Duodenal mucosa (tissue), 2 donors: ENCODE results near the gene THUMPD3.

Experiments used
- H3K27ac ChIP-seq: one replicate; pipeline ENCODE4 v1.7.0; 2013; ENCODE audit warnings: low read depth, low read length
- H3K27me3 ChIP-seq, 2 donors: one replicate each; pipeline ENCODE4 v1.7.0; 2013; ENCODE audit warnings: low read length in 2 of 2, control low read depth in 1 of 2; ENCODE audit not compliant: insufficient read depth in 2 of 2, control insufficient read depth in 1 of 2
- H3K36me3 ChIP-seq, 2 donors: one replicate each; pipeline ENCODE4 v1.7.0; 2013; ENCODE audit warnings: low read length in 2 of 2, control low read depth in 1 of 2; ENCODE audit not compliant: insufficient read depth in 2 of 2, control insufficient read depth in 1 of 2
- H3K4me1 ChIP-seq, 2 donors: one replicate each; pipeline ENCODE4 v1.7.0; 2013; ENCODE audit warnings: low read length in 2 of 2, control low read depth in 1 of 2; ENCODE audit not compliant: insufficient read depth in 2 of 2, control insufficient read depth in 1 of 2
- H3K4me3 ChIP-seq, 2 donors: one replicate each; pipeline ENCODE4 v1.7.0; 2013; ENCODE audit warnings: low read length in 2 of 2, low read depth in 1 of 2
- H3K9ac ChIP-seq, 2 donors: one replicate each; pipeline ENCODE4 v1.7.0; 2013; ENCODE audit warnings: low read length in 2 of 2, low read depth in 1 of 2
- H3K9me3 ChIP-seq, 2 donors: one replicate each; pipeline ENCODE4 v1.7.0; 2013; ENCODE audit warnings: low read length in 2 of 2, control low read depth in 1 of 2; ENCODE audit not compliant: control insufficient read depth in 1 of 2

THUMPD3 gene

GRCh38 chr3:9339761-9340471 lies 22.9 kb upstream of the THUMPD3 start:
- H3K9ac ChIP-seq, result no peak overlapping the region
- H3K36me3 ChIP-seq, result no peaks in the 10 kb centered on the region
- H3K27me3 ChIP-seq, result no peaks in the 10 kb centered on the region

GRCh38 chr3:9340472-9340902 lies 22.4 kb upstream of the THUMPD3 start:
- H3K4me1 ChIP-seq, result peaks cover 17 to 28% of the 10 kb centered on the region in 2 donors
- H3K27me3 ChIP-seq, result no peaks in the 10 kb centered on the region
- H3K9me3 ChIP-seq, result no peaks in the 10 kb centered on the region
- H3K9ac ChIP-seq, result no peak overlapping the region
- H3K36me3 ChIP-seq, result no peaks in the 10 kb centered on the region
- no peak overlapping the region for H3K27ac ChIP-seq
- H3K4me3 ChIP-seq, result no peak overlapping the region

More at GRCh38 chr3:9339761-9340471, 22.9 kb upstream of the THUMPD3 start:
- Histone ChIP-seq H3K4me1 (peaks cover 17 to 28% of the 10 kb centered on the region in 2 donors), H3K4me3 (no peak overlapping the region), H3K27ac (no peak overlapping the region), H3K9me3 (no peaks in the 10 kb centered on the region)

- Histone ChIP-seq H3K4me3 (peak overlapping the region in 1 of 2 donors; percentile 4), H3K27ac (no peak overlapping the region), H3K36me3 (no peaks in the 10 kb centered on the region), H3K9ac (no peak overlapping the region), H3K9me3 (no peaks in the 10 kb centered on the region), H3K27me3 (no peaks in the 10 kb centered on the region), H3K4me1 (peaks cover 20 to 28% of the 10 kb centered on the region in 2 donors)
Measured at GRCh38 chr3:9342696-9343095, 20.2 kb upstream of the THUMPD3 start.

- H3K4me3 ChIP-seq, result peak overlapping the region in 1 of 2 donors; percentile 4
- no peaks in the 10 kb centered on the region for H3K27me3 ChIP-seq
Measured at GRCh38 chr3:9343115-9343514, 19.7 kb upstream of the THUMPD3 start.

GRCh38 chr3:9345041-9345440 lies 17.8 kb upstream of the THUMPD3 start:
- Histone ChIP-seq H3K36me3 (no peaks in the 10 kb centered on the region), H3K4me3 (no peak overlapping the region), H3K27ac (no peak overlapping the region), H3K9me3 (no peaks in the 10 kb centered on the region), H3K9ac (no peak overlapping the region), H3K4me1 (peaks cover 17 to 26% of the 10 kb centered on the region in 2 donors), H3K27me3 (no peaks in the 10 kb centered on the region)

More at GRCh38 chr3:9343115-9343514, 19.7 kb upstream of the THUMPD3 start:
- H3K36me3 ChIP-seq, result no peaks in the 10 kb centered on the region
- no peak overlapping the region for H3K9ac ChIP-seq
- H3K9me3 ChIP-seq, result no peaks in the 10 kb centered on the region
- H3K27ac ChIP-seq, result no peak overlapping the region
- peaks cover 20 to 28% of the 10 kb centered on the region in 2 donors for H3K4me1 ChIP-seq

- no peaks in the 10 kb centered on the region for H3K27me3 ChIP-seq
- H3K36me3 ChIP-seq, result no peaks in the 10 kb centered on the region
- H3K27ac ChIP-seq, result no peak overlapping the region
- no peak overlapping the region for H3K4me3 ChIP-seq
- H3K9ac ChIP-seq, result no peak overlapping the region
- H3K9me3 ChIP-seq, result no peaks in the 10 kb centered on the region
- peaks cover 9 to 27% of the 10 kb centered on the region in 2 donors for H3K4me1 ChIP-seq
Measured at GRCh38 chr3:9346141-9346540, 16.7 kb upstream of the THUMPD3 start.

GRCh38 chr3:9347081-9347480 lies 15.8 kb upstream of the THUMPD3 start:
- Histone ChIP-seq H3K9ac (no peak overlapping the region), H3K9me3 (no peaks in the 10 kb centered on the region), H3K4me3 (no peak overlapping the region), H3K36me3 (no peaks in the 10 kb centered on the region), H3K27ac (no peak overlapping the region), H3K27me3 (no peaks in the 10 kb centered on the region), H3K4me1 (peaks cover 18 to 33% of the 10 kb centered on the region in 2 donors)

GRCh38 chr3:9347887-9348286 lies 15.0 kb upstream of the THUMPD3 start:
- H3K27ac ChIP-seq, result no peak overlapping the region
- peaks cover 23 to 35% of the 10 kb centered on the region in 2 donors for H3K4me1 ChIP-seq
- no peak overlapping the region for H3K4me3 ChIP-seq
- H3K27me3 ChIP-seq, result no peaks in the 10 kb centered on the region
- H3K9me3 ChIP-seq, result no peaks in the 10 kb centered on the region
- no peak overlapping the region for H3K9ac ChIP-seq
- H3K36me3 ChIP-seq, result no peaks in the 10 kb centered on the region

GRCh38 chr3:9349321-9350117 lies 13.3 kb upstream of the THUMPD3 start:
- Histone ChIP-seq H3K27me3 (no peaks in the 10 kb centered on the region), H3K9ac (no peak overlapping the region), H3K4me3 (no peak overlapping the region), H3K36me3 (no peaks in the 10 kb centered on the region), H3K4me1 (peaks cover 32 to 41% of the 10 kb centered on the region in 2 donors), H3K9me3 (no peaks in the 10 kb centered on the region), H3K27ac (no peak overlapping the region)

GRCh38 chr3:9351709-9352126 lies 11.1 kb upstream of the THUMPD3 start:
- Histone ChIP-seq H3K36me3 (no peaks in the 10 kb centered on the region), H3K27ac (no peak overlapping the region), H3K4me1 (peaks cover 38 to 53% of the 10 kb centered on the region in 2 donors), H3K9ac (no peak overlapping the region), H3K9me3 (no peaks in the 10 kb centered on the region), H3K27me3 (no peaks in the 10 kb centered on the region), H3K4me3 (no peak overlapping the region)
